Epithelial cell of proximal tubule (primary cell): ENCODE measurements around the gene DENND1A. TPM values are rescaled to one million over a fixed set of nuclear protein-coding genes. Genes with fewer than 3 reads are reported as not detected.

Experiments
- DNase-seq: peaks from one replicate; pipeline ENCODE4 v3.0.0-alpha.2; 2011; ENCODE audit warnings: low read depth
- H3K4me3 ChIP-seq: 2 replicates; pipeline ENCODE4 v1.5.1; 2011; ENCODE audit warnings: low read depth, mild to moderate bottlenecking, low read length
- total RNA-seq: library from RNA; depleted of rRNA; stranded (reverse); fragments of >200 nt; gene quantifications from 2 replicates; pipeline ENCODE4 v1.2.3, GENCODE V29; 2015
- TF ChIP-seq, protein P1 (sequence below): conservative IDR thresholded peaks from 2 replicates; pipeline ENCODE4 v1.5.1; 2012; ENCODE audit warnings: low read depth, mild to moderate bottlenecking, low read length

The DENND1A gene
- total RNA-seq, 1 donor from 2014 or later, result 26.6 TPM

DNA sequence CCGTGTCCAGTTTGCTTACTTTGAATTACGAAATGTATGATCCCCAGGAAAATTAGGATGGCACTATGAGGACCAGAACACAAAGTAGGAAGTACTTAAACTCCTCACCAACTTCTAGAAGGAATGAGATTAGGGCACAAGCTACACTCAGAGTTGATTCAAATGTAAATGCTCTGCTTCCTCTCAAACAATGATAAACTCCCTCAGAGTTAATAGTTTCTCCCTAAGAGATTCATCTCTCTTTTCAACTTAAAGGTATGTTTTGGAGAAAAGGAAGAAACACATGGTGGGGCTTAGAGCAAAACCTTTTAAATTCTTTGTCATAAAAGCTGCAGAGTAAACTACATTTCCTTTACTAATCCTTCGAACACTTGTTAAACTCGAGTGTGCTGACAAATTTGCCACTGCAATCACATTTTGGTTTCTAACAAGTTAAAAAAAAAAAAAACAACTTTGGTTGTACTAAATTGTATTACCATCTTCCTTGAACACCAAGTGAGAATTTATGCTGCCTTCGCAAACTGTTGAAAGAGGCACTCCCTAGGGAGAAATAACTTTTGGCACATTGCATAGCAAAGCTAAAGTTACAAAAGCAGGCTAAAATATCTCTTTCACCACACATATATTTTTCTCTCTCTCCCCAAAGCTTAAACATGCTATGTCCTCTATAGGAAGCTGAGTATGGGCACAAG lies 66.6 kb downstream of the DENND1A start:
- DNase-seq, result no peak
- TF ChIP-seq, protein P1, sequence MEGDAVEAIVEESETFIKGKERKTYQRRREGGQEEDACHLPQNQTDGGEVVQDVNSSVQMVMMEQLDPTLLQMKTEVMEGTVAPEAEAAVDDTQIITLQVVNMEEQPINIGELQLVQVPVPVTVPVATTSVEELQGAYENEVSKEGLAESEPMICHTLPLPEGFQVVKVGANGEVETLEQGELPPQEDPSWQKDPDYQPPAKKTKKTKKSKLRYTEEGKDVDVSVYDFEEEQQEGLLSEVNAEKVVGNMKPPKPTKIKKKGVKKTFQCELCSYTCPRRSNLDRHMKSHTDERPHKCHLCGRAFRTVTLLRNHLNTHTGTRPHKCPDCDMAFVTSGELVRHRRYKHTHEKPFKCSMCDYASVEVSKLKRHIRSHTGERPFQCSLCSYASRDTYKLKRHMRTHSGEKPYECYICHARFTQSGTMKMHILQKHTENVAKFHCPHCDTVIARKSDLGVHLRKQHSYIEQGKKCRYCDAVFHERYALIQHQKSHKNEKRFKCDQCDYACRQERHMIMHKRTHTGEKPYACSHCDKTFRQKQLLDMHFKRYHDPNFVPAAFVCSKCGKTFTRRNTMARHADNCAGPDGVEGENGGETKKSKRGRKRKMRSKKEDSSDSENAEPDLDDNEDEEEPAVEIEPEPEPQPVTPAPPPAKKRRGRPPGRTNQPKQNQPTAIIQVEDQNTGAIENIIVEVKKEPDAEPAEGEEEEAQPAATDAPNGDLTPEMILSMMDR, result no peak

DNA sequence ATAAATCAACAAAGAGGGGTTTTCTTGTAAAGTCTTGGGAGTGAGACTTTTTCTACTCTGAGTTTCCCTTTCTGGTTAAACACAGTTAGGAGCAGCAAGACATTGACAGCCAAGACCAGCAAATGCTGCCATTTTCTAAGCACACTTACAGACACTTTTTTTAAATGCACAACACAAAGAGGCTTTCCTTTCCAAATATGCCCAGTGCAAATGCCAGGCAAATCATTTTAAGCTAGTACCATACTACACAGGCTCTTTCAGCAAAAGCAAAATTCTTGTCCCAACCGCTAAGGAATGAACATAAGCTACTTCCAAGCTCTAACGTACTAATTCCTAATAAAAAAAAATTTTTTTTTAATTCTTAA lies 68.2 kb downstream of the DENND1A start:
- TF ChIP-seq, protein P1, result no peak
- no peak for DNase-seq
- H3K4me3 ChIP-seq, result no peak overlapping the region

More for the DNA sequence above, 66.6 kb downstream of the DENND1A start:
- no peak overlapping the region for H3K4me3 ChIP-seq

DNA sequence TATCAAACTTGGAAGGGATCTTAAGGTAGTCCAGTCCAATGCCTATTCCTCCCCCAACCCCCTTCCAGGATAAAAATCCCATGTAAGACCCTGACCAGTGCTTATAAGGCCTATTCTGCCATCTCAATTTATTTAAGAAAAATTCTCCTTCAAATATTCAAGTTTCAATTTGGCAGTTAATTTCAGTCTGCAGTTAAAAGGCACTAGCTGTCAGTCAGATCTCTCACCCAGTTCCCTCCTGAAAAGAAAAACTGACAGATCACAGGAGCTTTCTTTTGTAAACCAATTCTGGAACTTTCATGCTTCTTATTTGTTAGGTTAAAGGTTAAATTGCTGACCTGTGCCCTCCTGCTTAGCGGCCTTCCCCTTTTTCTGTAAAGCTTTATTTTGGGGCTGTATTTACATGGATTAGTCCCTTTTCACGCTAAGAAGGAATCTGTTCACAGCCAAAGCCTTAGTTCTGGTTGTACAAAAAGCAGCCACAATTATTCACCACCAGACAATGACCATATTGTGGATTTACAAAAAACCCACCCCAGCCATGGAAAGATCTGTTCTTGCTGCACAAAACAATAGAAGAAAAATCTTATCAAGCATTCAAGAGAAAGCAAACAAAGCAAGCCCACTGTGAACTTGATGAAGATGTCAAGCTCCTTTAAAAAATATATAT lies 68.7 kb downstream of the DENND1A start:
- H3K4me3 ChIP-seq, result no peak overlapping the region
- TF ChIP-seq, protein P1, result no peak
- no peak for DNase-seq

DNA sequence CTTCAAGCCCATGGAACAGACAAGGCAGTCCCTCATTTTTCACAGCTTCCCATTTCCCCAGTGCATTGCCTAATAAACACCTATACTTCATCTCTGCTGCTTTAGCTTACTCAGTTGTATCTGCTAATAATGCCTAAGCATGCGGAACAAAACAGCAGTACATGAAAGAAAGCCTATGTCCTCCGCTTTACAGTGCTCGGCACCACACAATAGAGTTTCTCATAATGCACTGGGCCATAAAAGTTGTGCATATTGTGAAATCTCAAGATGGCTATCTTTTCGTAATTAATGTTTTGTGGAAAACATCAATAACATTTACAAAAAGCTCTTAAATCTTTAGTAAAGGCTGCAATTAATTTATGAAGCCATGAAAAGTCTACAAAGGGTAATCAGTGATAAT lies 69.3 kb downstream of the DENND1A start:
- TF ChIP-seq, protein P1, result no peak
- DNase-seq, result no peak
- H3K4me3 ChIP-seq, result no peak overlapping the region

DNA sequence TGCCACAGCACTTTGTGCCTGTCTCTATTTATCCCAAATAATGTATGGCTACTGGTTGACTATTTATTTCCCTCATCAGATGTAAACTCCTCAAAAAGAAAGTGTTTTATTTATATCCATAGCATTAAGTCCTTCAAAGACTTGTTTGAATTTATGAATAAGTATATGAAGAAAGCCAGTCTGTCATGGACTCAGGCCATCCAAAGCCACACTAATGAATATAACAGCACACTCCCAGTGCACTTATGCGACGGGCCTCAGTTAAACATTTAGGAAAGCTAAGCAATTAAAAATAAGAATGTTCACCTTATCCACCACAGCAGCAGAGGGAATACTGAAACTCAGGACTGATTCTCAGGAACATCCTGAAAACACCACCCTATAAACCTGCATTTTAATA lies 77.5 kb downstream of the DENND1A start:
- no peak for DNase-seq
- no peak overlapping the region for H3K4me3 ChIP-seq
- TF ChIP-seq, protein P1, result no peak

DNA sequence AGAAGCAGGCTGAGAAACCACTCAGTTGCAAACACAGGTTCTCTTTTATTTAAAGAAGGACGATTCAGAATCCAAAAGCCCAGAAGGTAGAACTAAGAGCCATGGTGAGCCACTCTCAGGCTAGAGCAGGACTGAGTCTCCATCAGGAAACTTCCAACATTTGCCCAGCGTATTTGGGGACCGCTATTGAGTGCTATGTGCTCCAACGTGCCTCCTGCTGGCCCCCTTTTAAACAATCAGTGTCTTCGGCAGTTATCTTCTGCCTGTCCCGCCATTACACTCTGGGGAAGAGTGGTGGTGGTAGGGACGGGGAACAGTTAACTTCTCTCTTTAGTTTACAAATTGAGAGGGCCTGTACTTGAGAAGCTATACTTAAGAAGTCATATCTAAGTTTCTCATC lies 78.1 kb downstream of the DENND1A start:
- H3K4me3 ChIP-seq, result no peak overlapping the region
- TF ChIP-seq, protein P1, result no peak
- no peak for DNase-seq

DNA sequence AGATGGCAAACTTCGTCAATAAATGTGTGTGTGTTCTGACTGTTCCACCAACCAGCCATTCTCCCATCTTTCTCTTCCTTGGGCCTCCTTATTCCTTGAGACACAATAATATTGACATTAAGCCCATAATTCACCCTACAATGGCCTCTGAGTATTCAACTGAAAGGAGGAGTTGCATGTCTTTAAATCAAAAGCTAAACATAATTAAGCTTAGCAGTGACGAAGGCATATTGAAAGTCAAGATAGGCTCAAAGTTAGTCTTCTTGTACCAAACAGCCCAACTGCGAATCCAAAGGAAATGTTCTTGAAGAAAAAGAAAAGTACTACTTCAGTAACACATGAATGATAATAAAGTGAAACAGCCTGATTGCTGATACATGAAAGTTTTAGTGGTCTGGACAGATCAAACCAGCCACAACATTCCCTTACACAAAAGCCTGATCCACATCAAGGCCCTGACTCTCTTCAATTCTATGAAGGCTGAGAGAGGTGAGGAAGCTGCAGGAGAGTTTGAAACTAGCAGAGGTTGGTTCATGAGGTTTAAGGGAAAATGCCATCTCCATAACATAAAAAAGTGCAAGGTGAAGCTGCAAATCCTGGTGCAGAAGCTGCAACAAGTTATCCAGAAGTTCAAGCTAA lies 81.4 kb downstream of the DENND1A start:
- DNase-seq, result no peak
- TF ChIP-seq, protein P1, result no peak
- no peak overlapping the region for H3K4me3 ChIP-seq
